Spleen (tissue), 11 donors: ENCODE results near the gene AGMO. TPM values are rescaled to one million over a fixed set of nuclear protein-coding genes. Genes with fewer than 3 reads are reported as not detected.

Experiments
- DNase-seq: peaks from one replicate; pipeline ENCODE4 v3.0.0-alpha.2; 2020
- H3K27ac ChIP-seq, 8 donors: fragments of 200-600 bp; sonication (generic) in 7 of 8; 1 replicate in 4 of 8; 2 replicates in 4 of 8; pipeline versions ENCODE4 v1.5.0 to v1.8.0; 2016 to 2021; ENCODE audit warnings: inconsistent platforms in 4 of 8, mild to moderate bottlenecking in 4 of 8, moderate library complexity in 1 of 8
- H3K27me3 ChIP-seq, 7 donors: fragments of 200-600 bp; sonication (generic) in 6 of 7; replicated peaks in 1 of 7; 1 replicate in 4 of 7; 2 replicates in 3 of 7; pipeline versions ENCODE4 v1.5.0 to v1.8.0; 2016 to 2021; ENCODE audit warnings: inconsistent platforms in 3 of 7, mild to moderate bottlenecking in 1 of 7
- H3K36me3 ChIP-seq, 6 donors: fragments of 200-600 bp; sonication (generic) in 5 of 6; 1 replicate in 4 of 6; 2 replicates in 2 of 6; pipeline versions ENCODE4 v1.5.0 to v1.8.0; 2016 to 2021; ENCODE audit warnings: inconsistent platforms in 2 of 6
- H3K4me1 ChIP-seq, 6 donors: fragments of 200-600 bp; sonication (generic) in 5 of 6; 1 replicate in 3 of 6; 2 replicates in 3 of 6; pipeline versions ENCODE4 v1.5.0 to v1.8.0; 2016 to 2021; ENCODE audit warnings: inconsistent platforms in 3 of 6
- H3K4me3 ChIP-seq, 8 donors: fragments of 200-600 bp; sonication (generic) in 7 of 8; 1 replicate in 4 of 8; 2 replicates in 4 of 8; pipeline versions ENCODE4 v1.5.0 to v1.8.0; 2016 to 2021; ENCODE audit warnings: inconsistent platforms in 4 of 8, mild to moderate bottlenecking in 4 of 8, moderate library complexity in 2 of 8
- H3K9me3 ChIP-seq, 8 donors: fragments of 200-600 bp; sonication (generic) in 7 of 8; 1 replicate in 4 of 8; 2 replicates in 4 of 8; pipeline versions ENCODE4 v1.5.0 to v1.8.0; 2016 to 2021; ENCODE audit warnings: inconsistent platforms in 4 of 8
- POLR2A ChIP-seq, 3 donors: fragments of 450-650 bp; IDR thresholded peaks; one replicate each; pipeline ENCODE4 v1.5.1; 2017; ENCODE audit warnings: antibody characterized with exemption in 3 of 3, mild to moderate bottlenecking in 1 of 3
- POLR2AphosphoS5 ChIP-seq, 3 donors: sonication (generic); formaldehyde crosslinking; IDR thresholded peaks; one replicate each; pipeline ENCODE4 v1.5.1; 2017; ENCODE audit warnings: antibody characterized with exemption in 3 of 3
- WGBS, 5 donors: extraction: QIAGEN DNeasy Blood & Tissue Kit in 3 of 5; methylation state at CpG; one replicate each; pipeline versions ENCODE4 v1.1.5 to v1.1.7; 2013 to 2018; 5-methylcytosine and 5-hydroxymethylcytosine counted together
- intact Hi-C: fragments of 100-400 bp; cut with DNase I; formaldehyde crosslinking; loops from one replicate; pipeline ENCODE4 v1.15.0; 2023; ENCODE audit warnings: low total_unique reads
- polyA plus RNA-seq, 3 donors: library from polyadenylated mRNA; stranded (reverse); fragments of 200-250 nt; gene quantifications; one replicate each; pipeline ENCODE4 v1.2.1, GENCODE V29; 2013
- total RNA-seq, 7 donors: library from RNA; depleted of rRNA in 3 of 7; stranded (reverse); fragments of >200 nt in 3 of 7; fragmentation: NEBNext Ultra II Directional in 4 of 7; extraction: Animal tissue kit (Norgen Biotek cat#: 25700) in 4 of 7; gene quantifications; one replicate each; pipeline versions ENCODE4 v1.1.0 to v1.2.1, GENCODE V29; 2016 to 2021
- TF ChIP-seq, protein P1 (sequence below), 11 experiments: fragments of 200-600 bp in 7 of 11; fragments of 450-650 bp in 4 of 11; sonication (generic) in 4 of 11; IDR thresholded peaks in 8 of 11; conservative IDR thresholded peaks in 3 of 11; 1 replicate in 7 of 11; 2 replicates in 4 of 11; pipeline versions ENCODE4 v1.4.0 to v1.8.0; 2016 to 2021; ENCODE audit warnings: antibody characterized with exemption in 11 of 11, inconsistent platforms in 4 of 11, mild to moderate bottlenecking in 1 of 11
- donor health status: healthy with polysubstance abuse.
- donor health status: DM: no; HTN: no; CAD: no; lungs with moderate emphysema.
- donor health status: DM: no; HTN: no; CAD: no.
- donor health status: Bipolar disorder and iron deficiency.
- donor health status: healthy.
- donor health status: DM: no; HTN: no; CAD: no.
- donor health status: DM: yes; HTN: yes; CAD: no.

Gene AGMO
- total and polyA plus RNA-seq, 10 donors = 0.02 to 0.03 (median 0.03) TPM; not detected in 7

- no peaks in the 10 kb centered on the region for H3K36me3 ChIP-seq
- H3K9me3 ChIP-seq = no peaks in the 10 kb centered on the region
- TF ChIP-seq POLR2A (IDR thresholded peaks at IDR 0.05) (no peak), POLR2AphosphoS5 (IDR thresholded peaks at IDR 0.05) (no peak)
- TF ChIP-seq, protein P1, sequence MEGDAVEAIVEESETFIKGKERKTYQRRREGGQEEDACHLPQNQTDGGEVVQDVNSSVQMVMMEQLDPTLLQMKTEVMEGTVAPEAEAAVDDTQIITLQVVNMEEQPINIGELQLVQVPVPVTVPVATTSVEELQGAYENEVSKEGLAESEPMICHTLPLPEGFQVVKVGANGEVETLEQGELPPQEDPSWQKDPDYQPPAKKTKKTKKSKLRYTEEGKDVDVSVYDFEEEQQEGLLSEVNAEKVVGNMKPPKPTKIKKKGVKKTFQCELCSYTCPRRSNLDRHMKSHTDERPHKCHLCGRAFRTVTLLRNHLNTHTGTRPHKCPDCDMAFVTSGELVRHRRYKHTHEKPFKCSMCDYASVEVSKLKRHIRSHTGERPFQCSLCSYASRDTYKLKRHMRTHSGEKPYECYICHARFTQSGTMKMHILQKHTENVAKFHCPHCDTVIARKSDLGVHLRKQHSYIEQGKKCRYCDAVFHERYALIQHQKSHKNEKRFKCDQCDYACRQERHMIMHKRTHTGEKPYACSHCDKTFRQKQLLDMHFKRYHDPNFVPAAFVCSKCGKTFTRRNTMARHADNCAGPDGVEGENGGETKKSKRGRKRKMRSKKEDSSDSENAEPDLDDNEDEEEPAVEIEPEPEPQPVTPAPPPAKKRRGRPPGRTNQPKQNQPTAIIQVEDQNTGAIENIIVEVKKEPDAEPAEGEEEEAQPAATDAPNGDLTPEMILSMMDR (IDR thresholded peaks at IDR 0.05 in 8 of 11, conservative IDR thresholded peaks at IDR 0.05 in 3 of 11) = no peak
- H3K4me3 ChIP-seq = no peak overlapping the region
- no peak overlapping the region for H3K27ac ChIP-seq
- no peaks in the 10 kb centered on the region for H3K27me3 ChIP-seq
- 92 to 97% (median 95%) methylated on average over 4 of the region's 4 CpGs for WGBS, 5 donors
- DNase-seq = no peak
- no peaks in the 10 kb centered on the region for H3K4me1 ChIP-seq
- intact Hi-C loops = no loop called here
Observed at GRCh38 chr7:15215616-15216015, 346.2 kb downstream of the AGMO start.

GRCh38 chr7:15214976-15215375, 346.8 kb downstream of the AGMO start:
- H3K9me3 ChIP-seq = no peaks in the 10 kb centered on the region
- no peak overlapping the region for H3K4me3 ChIP-seq
- no peak overlapping the region for H3K27ac ChIP-seq
- 40 to 61% (median 50%) methylated on average over 2 of the region's 2 CpGs for WGBS, 5 donors
- intact Hi-C loops = no loop called here
- no peaks in the 10 kb centered on the region for H3K27me3 ChIP-seq
- H3K4me1 ChIP-seq = no peaks in the 10 kb centered on the region
- H3K36me3 ChIP-seq = no peaks in the 10 kb centered on the region
- TF ChIP-seq, protein P1 (IDR thresholded peaks at IDR 0.05 in 8 of 11, conservative IDR thresholded peaks at IDR 0.05 in 3 of 11) = no peak
- no peak for TF ChIP-seq POLR2AphosphoS5 (IDR thresholded peaks at IDR 0.05)
- no peak for TF ChIP-seq POLR2A (IDR thresholded peaks at IDR 0.05)
- no peak for DNase-seq

GRCh38 chr7:15213093-15213492, 348.7 kb downstream of the AGMO start:
- Histone ChIP-seq H3K27me3 (no peaks in the 10 kb centered on the region), H3K36me3 (no peaks in the 10 kb centered on the region)

DNA sequence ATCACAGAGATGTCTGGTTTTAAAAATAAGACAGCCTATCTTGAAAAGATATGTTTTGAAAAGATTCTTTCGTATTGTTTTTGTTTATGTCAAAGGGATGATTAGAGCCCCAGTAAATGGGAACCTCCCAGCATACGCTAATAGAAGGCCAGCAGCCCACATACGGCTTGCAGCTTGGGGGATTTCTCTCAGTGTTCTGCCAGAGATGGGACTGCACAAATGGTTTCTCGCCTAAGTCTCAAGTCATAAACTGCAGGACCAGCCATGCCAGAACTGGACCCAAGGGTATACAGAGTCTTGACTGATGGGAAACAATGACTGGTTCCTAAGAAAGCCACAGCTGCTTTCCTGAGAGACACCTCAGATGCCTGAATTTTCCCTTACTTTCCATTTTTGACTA, 352.4 kb downstream of the AGMO start:
- Histone ChIP-seq H3K36me3 (no peaks in the 10 kb centered on the region), H3K4me1 (no peaks in the 10 kb centered on the region), H3K27me3 (no peaks in the 10 kb centered on the region), H3K4me3 (no peak overlapping the region), H3K9me3 (no peaks in the 10 kb centered on the region), H3K27ac (no peak overlapping the region)
- intact Hi-C loops = no loop called here
- 82 to 91% (median 87%) methylated on average over 4 of the region's 4 CpGs for WGBS, 5 donors
- TF ChIP-seq POLR2AphosphoS5 (IDR thresholded peaks at IDR 0.05) = no peak
- TF ChIP-seq, protein P1 (IDR thresholded peaks at IDR 0.05 in 8 of 11, conservative IDR thresholded peaks at IDR 0.05 in 3 of 11) = no peak
- TF ChIP-seq POLR2A (IDR thresholded peaks at IDR 0.05) = no peak
- DNase-seq = no peak

More at GRCh38 chr7:15213093-15213492, 348.7 kb downstream of the AGMO start:
- H3K4me3 ChIP-seq = no peak overlapping the region
- intact Hi-C loops = no loop called here
- TF ChIP-seq POLR2A (IDR thresholded peaks at IDR 0.05) (no peak), POLR2AphosphoS5 (IDR thresholded peaks at IDR 0.05) (no peak)
- TF ChIP-seq, protein P1 (IDR thresholded peaks at IDR 0.05 in 8 of 11, conservative IDR thresholded peaks at IDR 0.05 in 3 of 11) = no peak
- H3K9me3 ChIP-seq = no peaks in the 10 kb centered on the region
- no peak for DNase-seq
- no peaks in the 10 kb centered on the region for H3K4me1 ChIP-seq
- 80 to 92% (median 83%) methylated on average over 2 of the region's 2 CpGs for WGBS, 5 donors
- no peak overlapping the region for H3K27ac ChIP-seq
